ENCODE measurements around the gene TBC1D24. TPM values are rescaled to one million over a fixed set of nuclear protein-coding genes. Genes with fewer than 3 reads are reported as not detected.
A peak's percentile ranks its signal among the peaks of the same experiment; 100 is the strongest.

The TBC1D24 gene
- total and polyA plus RNA-seq, 9 of the 15 experiments (the other 6 are each of a cell fraction or from before 2014, with no cell fraction given), result 1.7 to 22.6 (median 7.2) TPM

DNA sequence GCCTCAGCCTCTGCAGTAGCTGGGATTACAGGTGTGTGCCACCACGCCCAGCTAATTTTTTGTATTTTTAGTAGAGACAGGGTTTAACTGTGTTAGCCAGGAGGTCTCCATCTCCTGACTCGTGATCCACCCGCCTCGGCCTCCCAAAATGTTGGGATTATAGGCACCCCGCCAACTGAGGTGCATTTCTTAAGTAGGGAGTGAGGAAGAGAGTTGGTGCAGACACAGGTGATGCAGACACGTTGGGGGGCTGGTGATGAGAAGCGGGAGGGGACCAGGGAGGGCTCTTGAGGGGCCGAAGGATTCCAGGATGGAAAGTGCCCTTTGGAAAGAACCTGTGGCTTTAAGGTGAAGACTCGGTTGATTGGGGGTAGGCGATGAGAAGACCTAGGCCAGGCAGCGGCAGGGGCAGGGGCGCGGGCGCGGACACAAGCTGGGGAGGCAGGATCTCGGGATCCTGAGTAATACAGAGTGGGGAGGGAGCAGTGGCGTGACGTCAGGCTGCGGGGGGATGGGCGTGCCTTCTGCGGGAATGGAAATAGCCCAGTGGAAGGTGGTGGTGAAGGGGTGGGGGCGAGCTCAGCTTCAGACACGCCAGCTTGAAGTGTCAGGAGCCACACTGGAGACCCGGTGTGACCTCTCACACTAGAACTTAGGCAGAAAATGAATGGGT is 36.3 kb downstream of the TBC1D24 start (continued):
- TF ChIP-seq, protein P1, sequence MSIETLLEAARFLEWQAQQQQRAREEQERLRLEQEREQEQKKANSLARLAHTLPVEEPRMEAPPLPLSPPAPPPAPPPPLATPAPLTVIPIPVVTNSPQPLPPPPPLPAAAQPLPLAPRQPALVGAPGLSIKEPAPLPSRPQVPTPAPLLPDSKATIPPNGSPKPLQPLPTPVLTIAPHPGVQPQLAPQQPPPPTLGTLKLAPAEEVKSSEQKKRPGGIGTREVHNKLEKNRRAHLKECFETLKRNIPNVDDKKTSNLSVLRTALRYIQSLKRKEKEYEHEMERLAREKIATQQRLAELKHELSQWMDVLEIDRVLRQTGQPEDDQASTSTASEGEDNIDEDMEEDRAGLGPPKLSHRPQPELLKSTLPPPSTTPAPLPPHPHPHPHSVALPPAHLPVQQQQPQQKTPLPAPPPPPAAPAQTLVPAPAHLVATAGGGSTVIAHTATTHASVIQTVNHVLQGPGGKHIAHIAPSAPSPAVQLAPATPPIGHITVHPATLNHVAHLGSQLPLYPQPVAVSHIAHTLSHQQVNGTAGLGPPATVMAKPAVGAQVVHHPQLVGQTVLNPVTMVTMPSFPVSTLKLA (conservative IDR thresholded peaks at IDR 0.05), result 0 out of 4 replicates have a peak, but pooled peaks of 1 of the 2 experiments have one; percentile 24
- TF ChIP-seq ZNF347 (CRISPR knock-in tag; IDR thresholded peaks at IDR 0.05; ENCODE audit: low read depth) (no peak), PHB (CRISPR knock-in tag; IDR thresholded peaks at IDR 0.05) (no peak), ZNF57 (CRISPR knock-in tag; IDR thresholded peaks at IDR 0.05) (no peak), ATF1 (CRISPR knock-in tag; IDR thresholded peaks at IDR 0.05) (peak; percentile 59), ATF1 (tag; IDR thresholded peaks at IDR 0.05) (peak; percentile 96), JUNB (CRISPR knock-in tag; conservative IDR thresholded peaks at IDR 0.05) (no peak), ZC3H11A (IDR thresholded peaks at IDR 0.05; ENCODE audit: low read depth, low read length) (no peak), TSC22D4 (tag; IDR thresholded peaks at IDR 0.05) (no peak), EWSR1 (IDR thresholded peaks at IDR 0.05; ENCODE audit: borderline replicate concordance, low read depth, partially characterized antibody) (no peak), RBM39 (optimal IDR thresholded peaks at IDR 0.05; ENCODE audit: low read depth, low read length) (no peak), ZNF644 (tag; IDR thresholded peaks at IDR 0.05; ENCODE audit: low read depth) (no peak), MCM3 (IDR thresholded peaks at IDR 0.05) (no peak), DMBX1 (CRISPR knock-in tag; IDR thresholded peaks at IDR 0.05; ENCODE audit: borderline replicate concordance) (no peak), POLR2AphosphoS2 (IDR thresholded peaks at IDR 0.05; ENCODE audit: low read length) (no peak), NUFIP1 (IDR thresholded peaks at IDR 0.05; ENCODE audit: partially characterized antibody) (no peak), FOXA1 (IDR thresholded peaks at IDR 0.05; ENCODE audit: borderline replicate concordance) (no peak), ZFP36 (IDR thresholded peaks at IDR 0.05; ENCODE audit: low read depth, low read length, partially characterized antibody) (no peak), SIN3A (IDR thresholded peaks at IDR 0.05; ENCODE audit: borderline replicate concordance in 2 of 2, control insufficient read depth in 1 of 2, low read depth in 2 of 2, low read length in 2 of 2) (no peak), SIRT6 (IDR thresholded peaks at IDR 0.05; ENCODE audit: low read depth, low read length) (no peak), ZKSCAN1 (IDR thresholded peaks at IDR 0.05; ENCODE audit: low read depth, low read length) (no peak), RBM34 (IDR thresholded peaks at IDR 0.05; ENCODE audit: borderline replicate concordance, insufficient read depth, low read length) (no peak), ARID2 (IDR thresholded peaks at IDR 0.05) (no peak), RBFOX2 (IDR thresholded peaks at IDR 0.05; ENCODE audit: low read depth, low read length) (0 out of 2 replicates have a peak, but pooled peaks have one; percentile 41), HNRNPLL (IDR thresholded peaks at IDR 0.05; ENCODE audit: low read depth, low read length, poor library complexity, severe bottlenecking) (no peak), SNIP1 (IDR thresholded peaks at IDR 0.05; ENCODE audit: low read depth) (no peak), ZNF23 (CRISPR knock-in tag; IDR thresholded peaks at IDR 0.05) (no peak)
- TF ChIP-seq, protein P2, sequence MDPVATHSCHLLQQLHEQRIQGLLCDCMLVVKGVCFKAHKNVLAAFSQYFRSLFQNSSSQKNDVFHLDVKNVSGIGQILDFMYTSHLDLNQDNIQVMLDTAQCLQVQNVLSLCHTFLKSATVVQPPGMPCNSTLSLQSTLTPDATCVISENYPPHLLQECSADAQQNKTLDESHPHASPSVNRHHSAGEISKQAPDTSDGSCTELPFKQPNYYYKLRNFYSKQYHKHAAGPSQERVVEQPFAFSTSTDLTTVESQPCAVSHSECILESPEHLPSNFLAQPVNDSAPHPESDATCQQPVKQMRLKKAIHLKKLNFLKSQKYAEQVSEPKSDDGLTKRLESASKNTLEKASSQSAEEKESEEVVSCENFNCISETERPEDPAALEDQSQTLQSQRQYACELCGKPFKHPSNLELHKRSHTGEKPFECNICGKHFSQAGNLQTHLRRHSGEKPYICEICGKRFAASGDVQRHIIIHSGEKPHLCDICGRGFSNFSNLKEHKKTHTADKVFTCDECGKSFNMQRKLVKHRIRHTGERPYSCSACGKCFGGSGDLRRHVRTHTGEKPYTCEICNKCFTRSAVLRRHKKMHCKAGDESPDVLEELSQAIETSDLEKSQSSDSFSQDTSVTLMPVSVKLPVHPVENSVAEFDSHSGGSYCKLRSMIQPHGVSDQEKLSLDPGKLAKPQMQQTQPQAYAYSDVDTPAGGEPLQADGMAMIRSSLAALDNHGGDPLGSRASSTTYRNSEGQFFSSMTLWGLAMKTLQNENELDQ (CRISPR knock-in tag; IDR thresholded peaks at IDR 0.05; ENCODE audit: borderline replicate concordance), result no peak
